ENCODE results near the gene ACTMAP.

Gene ACTMAP

GRCh38 chr19:40692212-40692551 is 58.1 kb downstream of the ACTMAP start:
- no peak for DNase-seq

DNA sequence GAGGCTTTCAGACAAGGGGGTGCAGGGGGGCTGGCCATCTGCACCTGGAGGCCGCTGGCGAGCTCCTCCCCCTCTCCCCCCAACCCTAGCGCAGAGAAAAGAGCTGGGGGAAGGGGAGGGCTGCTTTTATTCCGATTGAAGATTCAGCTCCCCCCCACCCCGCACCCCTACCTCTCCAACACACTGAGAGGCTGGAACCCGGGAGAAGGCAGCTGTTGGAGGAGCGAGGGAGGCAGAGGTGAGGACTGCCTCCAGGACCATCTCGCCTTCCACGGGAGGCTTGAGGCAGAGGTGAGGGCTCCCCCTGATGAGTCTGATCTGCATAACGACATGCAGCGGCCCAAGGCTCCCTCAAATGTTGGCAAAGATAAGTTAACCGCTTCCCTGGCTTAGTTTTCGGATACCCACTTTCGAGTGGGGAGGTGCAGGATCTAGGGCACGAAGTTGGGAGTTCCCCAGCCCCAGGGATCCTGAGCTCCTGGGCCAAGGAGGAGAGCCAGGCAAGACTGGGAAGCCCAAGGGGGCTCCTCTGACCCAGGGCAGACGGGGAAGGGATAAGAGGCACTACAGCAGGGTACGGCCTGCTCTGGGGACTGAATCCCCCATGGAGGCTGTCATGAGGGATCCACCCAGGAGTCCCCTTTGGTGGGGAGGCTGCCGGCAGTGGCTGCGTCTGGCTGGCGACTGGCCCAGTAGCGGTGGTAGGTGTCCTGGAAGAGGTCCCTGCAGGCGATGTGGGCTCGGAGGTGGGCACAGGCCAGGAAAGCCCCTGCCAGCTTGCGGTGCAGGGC is 58.7 kb downstream of the ACTMAP start:
- DNase-seq = no peak
